H1 (cell line): ENCODE results near the gene LSM4. TPM values are rescaled to one million over a fixed set of nuclear protein-coding genes. Genes with fewer than 3 reads are reported as not detected.

Experiments used
- CTCF ChIA-PET: fragments of 300-600 bp; sonication (Branson Sonifier 250); formaldehyde crosslinking; loops from one replicate; lab custom pipeline; 2021; ENCODE audit not compliant: partially characterized antibody; lab: Charles Lee
- POLR2A ChIA-PET: fragments of 300-600 bp; sonication (Branson Sonifier 250); formaldehyde crosslinking; loops from one replicate; lab custom pipeline; 2021; ENCODE audit warnings: inconsistent platforms; ENCODE audit not compliant: partially characterized antibody; lab: Charles Lee
- DNase-seq, 2 experiments: peaks; one replicate each; pipeline versions ENCODE4 v3.0.0 to v3.0.0-alpha.2; 2010 to 2022; ENCODE audit warnings: low spot score in 2 of 2, low read depth in 1 of 2, mixed read lengths in 1 of 2
- FAIRE-seq: peaks from 2 replicates; lab custom pipeline; 2011; peaks lifted over from hg19 to GRCh38; lab: Jason Lieb, UNC
- H2AFZ ChIP-seq: 2 replicates; pipeline ENCODE4 v1.8.1; 2012; ENCODE audit warnings: low read length, inconsistent platforms
- H2AK5ac ChIP-seq: 2 replicates; pipeline ENCODE4 v1.6.1; 2013; ENCODE audit warnings: low read depth, low read length
- H2BK120ac ChIP-seq: replicated peaks from 2 replicates; pipeline ENCODE3; 2013; ENCODE audit warnings: low read depth, low read length, inconsistent platforms
- H2BK12ac ChIP-seq: 2 replicates; pipeline ENCODE4 v1.6.1; 2013; ENCODE audit warnings: low read depth, low read length
- H2BK15ac ChIP-seq: 2 replicates; pipeline ENCODE4 v1.6.1; 2013; ENCODE audit warnings: low read length
- H2BK20ac ChIP-seq: 2 replicates; pipeline ENCODE4 v1.6.1; 2013; ENCODE audit warnings: low read length
- H2BK5ac ChIP-seq: 2 replicates; pipeline ENCODE4 v1.6.1; 2013; ENCODE audit warnings: low read depth, low read length
- H3K14ac ChIP-seq: 2 replicates; pipeline ENCODE4 v1.6.1; 2013; ENCODE audit warnings: inconsistent platforms; ENCODE audit not compliant: insufficient read length
- H3K18ac ChIP-seq: 2 replicates; pipeline ENCODE4 v1.6.1; 2013; ENCODE audit warnings: low read length; ENCODE audit errors: extremely low read depth
- H3K23ac ChIP-seq: 2 replicates; pipeline ENCODE4 v1.6.1; 2013; ENCODE audit warnings: inconsistent platforms; ENCODE audit not compliant: insufficient read length
- H3K23me2 ChIP-seq: 2 replicates; pipeline ENCODE4 v1.6.1; 2013; ENCODE audit warnings: low read depth, low read length
- H3K27ac ChIP-seq: 2 replicates; pipeline ENCODE4 v1.6.1; 2011; ENCODE audit warnings: low read depth, low read length, inconsistent platforms
- H3K27me3 ChIP-seq, 4 experiments: replicated peaks in 1 of 4; 1 replicate in 1 of 4; 2 replicates in 3 of 4; pipeline versions ENCODE4 v1.6.1 to v1.8.1; 2011 to 2013; ENCODE audit warnings: low read length in 3 of 4, mild to moderate bottlenecking in 3 of 4, inconsistent platforms in 2 of 4, mixed read lengths in 2 of 4, moderate library complexity in 1 of 4; ENCODE audit not compliant: control insufficient read depth in 3 of 4, insufficient read depth in 3 of 4; ENCODE audit errors: extremely low read depth in 1 of 4
- H3K36me3 ChIP-seq, 4 experiments: 2 replicates each; pipeline versions ENCODE4 v1.6.1 to v1.8.1; 2011 to 2013; ENCODE audit warnings: mild to moderate bottlenecking in 4 of 4, low read length in 3 of 4, moderate library complexity in 2 of 4, control low read depth in 1 of 4, inconsistent platforms in 1 of 4; ENCODE audit not compliant: insufficient read depth in 4 of 4, control insufficient read depth in 2 of 4
- H3K4ac ChIP-seq: replicated peaks from 2 replicates; pipeline ENCODE3; 2013; ENCODE audit warnings: low read length, low read depth, mixed read lengths, inconsistent platforms; ENCODE audit not compliant: insufficient read length
- H3K4me1 ChIP-seq, 4 experiments: replicated peaks in 1 of 4; 1 replicate in 1 of 4; 2 replicates in 3 of 4; pipeline versions ENCODE4 v1.6.1 to v1.8.1; 2011 to 2013; ENCODE audit warnings: low read length in 3 of 4, inconsistent platforms in 2 of 4, mixed read lengths in 1 of 4; ENCODE audit not compliant: insufficient read depth in 4 of 4, control insufficient read depth in 3 of 4
- H3K4me2 ChIP-seq, 2 experiments: 2 replicates each; pipeline versions ENCODE4 v1.6.1 to v1.8.1; 2011 to 2013; ENCODE audit warnings: low read depth in 2 of 2, low read length in 2 of 2, control low read depth in 1 of 2, inconsistent platforms in 1 of 2, mild to moderate bottlenecking in 1 of 2; ENCODE audit not compliant: insufficient read depth in 1 of 2
- H3K4me3 ChIP-seq, 4 experiments: fragments of 200-600, 300-600 bp in 1 of 4; sonication (generic), shearing (Covaris generic), sonication (Bioruptor Twin) in 1 of 4; 2 replicates each; pipeline versions ENCODE4 v1.5.1 to v1.8.1; 2011 to 2016; ENCODE audit warnings: low read length in 4 of 4, low read depth in 3 of 4, control low read depth in 2 of 4, inconsistent platforms in 2 of 4, mild to moderate bottlenecking in 2 of 4, mixed read lengths in 1 of 4, moderate library complexity in 1 of 4; ENCODE audit not compliant: insufficient read depth in 2 of 4; ENCODE audit errors: extremely low read depth in 1 of 4
- H3K56ac ChIP-seq: replicated peaks from 2 replicates; pipeline ENCODE3; 2013; ENCODE audit warnings: low read depth, mild to moderate bottlenecking, mixed read lengths, low read length, inconsistent platforms; ENCODE audit not compliant: insufficient read length
- H3K79me1 ChIP-seq: 2 replicates; pipeline ENCODE4 v1.6.1; 2013; ENCODE audit warnings: low read depth, low read length, control low read depth
- H3K79me2 ChIP-seq, 2 experiments: 2 replicates each; pipeline versions ENCODE4 v1.6.1 to v1.8.1; 2012 to 2013; ENCODE audit warnings: low read length in 2 of 2, mild to moderate bottlenecking in 2 of 2, inconsistent platforms in 1 of 2; ENCODE audit not compliant: insufficient read depth in 2 of 2, control insufficient read depth in 1 of 2
- H3K9ac ChIP-seq, 4 experiments: replicated peaks in 1 of 4; 1 replicate in 1 of 4; 2 replicates in 3 of 4; pipeline versions ENCODE4 v1.6.1 to v1.8.1; 2011 to 2013; ENCODE audit warnings: low read depth in 3 of 4, low read length in 3 of 4, control low read depth in 2 of 4, mild to moderate bottlenecking in 2 of 4, moderate library complexity in 2 of 4, inconsistent platforms in 1 of 4; ENCODE audit errors: extremely low read depth in 1 of 4
- H3K9me3 ChIP-seq, 2 experiments: 2 replicates each; pipeline versions ENCODE4 v1.6.1 to v1.8.1; 2012 to 2013; ENCODE audit warnings: mild to moderate bottlenecking in 2 of 2, moderate library complexity in 2 of 2, control low read depth in 1 of 2, inconsistent platforms in 1 of 2, low read depth in 1 of 2, low read length in 1 of 2, mixed read lengths in 1 of 2; ENCODE audit not compliant: insufficient read depth in 2 of 2
- H4K20me1 ChIP-seq, 2 experiments: replicated peaks in 1 of 2; 2 replicates each; pipeline versions ENCODE3 to v1.8.1; 2011 to 2013; ENCODE audit warnings: inconsistent platforms in 2 of 2, low read length in 2 of 2, mild to moderate bottlenecking in 1 of 2; ENCODE audit not compliant: insufficient read depth in 2 of 2, control insufficient read depth in 1 of 2
- H4K5ac ChIP-seq: 2 replicates; pipeline ENCODE4 v1.6.1; 2013; ENCODE audit warnings: low read length, low read depth, mixed read lengths, inconsistent platforms; ENCODE audit not compliant: insufficient read length
- H4K8ac ChIP-seq: 2 replicates; pipeline ENCODE4 v1.8.0; 2013; ENCODE audit warnings: mild to moderate bottlenecking, moderate library complexity, low read length, inconsistent platforms; ENCODE audit not compliant: insufficient read depth; ENCODE audit errors: extremely low read depth
- H4K91ac ChIP-seq: replicated peaks from 2 replicates; pipeline ENCODE3; 2013; ENCODE audit warnings: low read length, mixed read lengths, inconsistent platforms; ENCODE audit not compliant: insufficient read length
- CREB1 ChIP-seq: IDR thresholded peaks from 2 replicates; pipeline ENCODE4 v1.6.1; 2012; ENCODE audit warnings: inconsistent platforms
- CTBP2 ChIP-seq: IDR thresholded peaks from 2 replicates; pipeline ENCODE4 v1.7.0; 2011; ENCODE audit warnings: borderline replicate concordance, mild to moderate bottlenecking, moderate library complexity, mixed read lengths, low read length; ENCODE audit not compliant: insufficient read depth, insufficient read length
- EGR1 ChIP-seq: IDR thresholded peaks from 2 replicates; pipeline ENCODE4 v1.6.1; 2011; ENCODE audit warnings: low read depth, low read length, borderline replicate concordance
- PHF8 ChIP-seq: fragments of 200-600 bp; sonication (generic); conservative IDR thresholded peaks from 2 replicates; pipeline ENCODE4 v1.7.1; 2012; ENCODE audit warnings: low read depth, mild to moderate bottlenecking, inconsistent platforms, low read length, moderate library complexity
- POU5F1 ChIP-seq: IDR thresholded peaks from 2 replicates; pipeline ENCODE4 v1.6.1; 2011; ENCODE audit warnings: low read depth, mild to moderate bottlenecking, low read length, moderate library complexity
- WGBS, 2 experiments: shearing (Covaris generic) in 1 of 2; methylation state at CpG; one replicate each; pipeline versions ENCODE4 v1.1.6 to v1.1.7; 2013 to 2015; ENCODE audit warnings: low lambda C conversion rate in 2 of 2, mixed read lengths in 2 of 2, inconsistent platforms in 1 of 2, low coverage in 1 of 2, missing lambda C conversion rate in 1 of 2; ENCODE audit not compliant: insufficient replicate concordance in 2 of 2, insufficient coverage in 1 of 2, insufficient read length in 1 of 2; ENCODE audit errors: extremely low coverage in 1 of 2, missing lambda C conversion rate in 1 of 2; 5-methylcytosine and 5-hydroxymethylcytosine counted together
- polyA plus RNA-seq, 7 experiments: library from polyadenylated mRNA; depleted of rRNA in 3 of 7; stranded (reverse) in 5 of 7; unstranded in 2 of 7; fragments of >200 nt in 5 of 7; fragments of 200-250 nt in 2 of 7; gene quantifications; 1 replicate in 5 of 7; 2 replicates in 1 of 7; 4 replicates in 1 of 7; pipeline versions ENCODE4 v1.2.1 to v1.2.3, GENCODE V29; 2011 to 2013; ENCODE audit warnings: missing spikeins in 2 of 7, mixed read lengths in 2 of 7
- total RNA-seq: library from RNA; stranded (reverse); fragmentation: NEBNext Ultra II Directional; extraction: Animal tissue kit (Norgen Biotek cat#: 25700); gene quantifications from 2 replicates; pipeline ENCODE4 v1.2.1, GENCODE V29; 2021

The LSM4 gene
- total and polyA plus RNA-seq, 2 of the 8 experiments (the other 6 are each of a cell fraction or from before 2014, with no cell fraction given) = 302 to 319 TPM

DNA sequence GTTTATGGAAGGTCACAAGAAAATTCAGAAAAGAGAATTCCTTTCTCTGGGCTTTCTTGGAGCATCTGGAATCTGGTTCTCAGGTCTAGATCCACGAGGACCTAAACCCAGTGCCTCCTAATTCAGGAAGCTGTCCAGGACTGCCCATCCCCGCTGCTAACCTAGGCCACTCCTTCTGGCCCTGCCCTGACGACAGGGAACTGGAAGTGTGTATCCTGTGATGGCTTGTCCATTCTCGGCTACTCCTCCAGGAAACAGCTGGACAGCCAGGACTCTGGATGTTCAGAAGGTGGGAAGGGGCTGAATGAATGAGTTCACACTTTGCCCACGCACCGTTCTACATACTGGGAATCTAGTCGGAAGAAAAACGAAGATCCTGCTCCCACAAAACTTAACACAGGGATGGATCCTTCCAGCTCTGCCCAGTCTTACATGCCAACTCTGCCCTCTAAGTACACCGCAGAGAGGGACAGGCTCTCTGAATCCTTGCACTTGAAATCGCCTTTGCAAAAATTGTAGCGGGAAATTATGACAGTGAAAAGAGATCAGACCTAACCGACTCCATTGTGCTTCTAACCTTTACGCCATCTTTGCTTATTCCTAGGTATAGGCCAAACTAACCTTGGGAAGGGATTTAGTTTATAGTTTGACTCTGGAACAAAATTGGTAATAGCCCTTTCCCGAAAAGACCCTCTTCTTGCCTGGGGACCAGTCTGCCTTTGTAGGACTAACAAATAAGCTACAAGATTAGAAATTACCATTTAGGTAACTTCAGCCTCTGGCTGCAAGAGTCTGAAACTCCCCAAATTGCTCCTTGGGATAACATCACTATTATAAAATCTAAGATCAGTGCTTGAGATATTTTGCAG is 1.8 kb downstream of the LSM4 start:
- DNase-seq (no peak), FAIRE-seq (no peak)
- peaks cover 6 to 9% (median 7%) of the 10 kb centered on the region in 4 experiments for H3K4me1 ChIP-seq
- H4K91ac ChIP-seq = no peak overlapping the region
- POLR2A ChIA-PET = interaction anchor here (0.7 to 13.8 kb wide), 13 partner anchors 9 to 68 kb away, joined by 3 to 200 read pairs (median 7); partner anchors contain the start of genes IQCN and JUND
- no peaks in the 10 kb centered on the region for H3K27me3 ChIP-seq
- H3K9ac ChIP-seq = no peak overlapping the region; a peak in 2 of 7 replicates
- H2BK120ac ChIP-seq = no peak overlapping the region
- 0 out of 2 replicates have a peak overlapping the region, but pooled peaks have one; percentile 78 for H2BK5ac ChIP-seq
- CTCF ChIA-PET = interaction anchor here (0.6 to 13.7 kb wide), 18 partner anchors 9 to 213 kb away, joined by 3 to 242 read pairs (median 5); partner anchors contain the start of genes IQCN, JUND and SSBP4
- H3K56ac ChIP-seq = no peak overlapping the region
- peaks cover 6 to 17% of the 10 kb centered on the region in 2 experiments for H4K20me1 ChIP-seq
- H4K5ac ChIP-seq = no peak overlapping the region
- peaks cover 20 to 45% of the 10 kb centered on the region in 2 experiments for H3K79me2 ChIP-seq
- no peak overlapping the region for H2BK20ac ChIP-seq
- peak overlapping the region in 3 of 4 experiments; percentile 75 to 82 (median 82); a peak in 2 of 8 replicates for H3K4me3 ChIP-seq
- H2AK5ac ChIP-seq = 0 out of 2 replicates have a peak overlapping the region, but pooled peaks have one; percentile 75
- H4K8ac ChIP-seq = no peak overlapping the region
- H3K27ac ChIP-seq = no peak overlapping the region
- peaks cover 18% of the 10 kb centered on the region for H3K79me1 ChIP-seq
- TF ChIP-seq CREB1 (no peak), POU5F1 (no peak), PHF8 (no peak), CTBP2 (no peak), EGR1 (no peak)
- TF ChIP-seq, all 59 proteins: peak for 0
- 92% methylated on average over 13 of the region's 14 CpGs; no CpG with 5 or more reads in 1 of the 2 experiments for WGBS, 2 experiments
- peaks cover 0 to 7% (median 0%) of the 10 kb centered on the region in 4 experiments; a peak in 2 of 8 replicates for H3K36me3 ChIP-seq
- H3K4me2 ChIP-seq = peak overlapping the region; percentile 69 to 74; a peak in 3 of 4 replicates
- no peak overlapping the region for H2BK12ac ChIP-seq
- H2BK15ac ChIP-seq = no peak overlapping the region
- no peak overlapping the region for H3K18ac ChIP-seq
- H3K14ac ChIP-seq = no peak overlapping the region
- no peaks in the 10 kb centered on the region for H3K9me3 ChIP-seq
- no peak overlapping the region for H2AFZ ChIP-seq
- H3K4ac ChIP-seq = no peak overlapping the region
- H3K23ac ChIP-seq = no peak overlapping the region
- no peaks in the 10 kb centered on the region for H3K23me2 ChIP-seq
